GM10266 (cell line): Measurements from ENCODE around the gene ATP8B3.

Experiments
- DNase-seq: peaks from one replicate; pipeline ENCODE4 v3.0.0; 2012; ENCODE audit errors: extremely low spot score
- CTCF ChIP-seq: IDR thresholded peaks from 2 replicates; pipeline ENCODE4 v1.5.1; 2012; ENCODE audit warnings: mild to moderate bottlenecking, low read depth; ENCODE audit not compliant: control insufficient read depth, insufficient read depth; ENCODE audit errors: missing control alignments

Gene ATP8B3

GRCh38 chr19:1796395-1797142, 15.5 kb downstream of the ATP8B3 start:
- TF ChIP-seq CTCF = no peak
- DNase-seq = no peak

GRCh38 chr19:1794424-1795172, 17.5 kb downstream of the ATP8B3 start:
- TF ChIP-seq CTCF = no peak
- no peak for DNase-seq

GRCh38 chr19:1791879-1792278, 20.2 kb downstream of the ATP8B3 start:
- no peak for DNase-seq
- TF ChIP-seq CTCF = no peak

GRCh38 chr19:1790054-1790792, 21.9 kb downstream of the ATP8B3 start:
- TF ChIP-seq CTCF = no peak
- no peak for DNase-seq

- no peak for DNase-seq
Measured at GRCh38 chr19:1789261-1790041, 22.6 kb downstream of the ATP8B3 start.

GRCh38 chr19:1787116-1787515, 25.0 kb downstream of the ATP8B3 start:
- DNase-seq = no peak
- no peak for TF ChIP-seq CTCF

More at GRCh38 chr19:1789261-1790041, 22.6 kb downstream of the ATP8B3 start:
- TF ChIP-seq CTCF = no peak
